Astrocyte (in vitro differentiated cells and primary cell): ENCODE measurements around the gene ZBP1. TPM values are rescaled to one million over a fixed set of nuclear protein-coding genes. Genes with fewer than 3 reads are reported as not detected.

Source experiments
- DNase-seq: peaks from one replicate; pipeline ENCODE4 v3.0.0-alpha.2; 2010; ENCODE audit warnings: low read depth
- FAIRE-seq: peaks from 2 replicates; lab custom pipeline; 2011; peaks lifted over from hg19 to GRCh38; lab: Jason Lieb, UNC
- H2AFZ ChIP-seq: 2 replicates; pipeline ENCODE4 v1.6.0; 2012; ENCODE audit warnings: low read depth, low read length, inconsistent platforms
- H3K27ac ChIP-seq: 2 replicates; pipeline ENCODE4 v1.5.1; 2011; ENCODE audit warnings: low read depth, low read length, inconsistent platforms
- H3K27me3 ChIP-seq: 2 replicates; pipeline ENCODE4 v1.6.0; 2011; ENCODE audit warnings: low read length, inconsistent platforms; ENCODE audit not compliant: insufficient read depth
- H3K36me3 ChIP-seq: 2 replicates; pipeline ENCODE4 v1.5.1; 2011; ENCODE audit warnings: low read length, inconsistent platforms; ENCODE audit not compliant: insufficient read depth
- H3K4me1 ChIP-seq: 2 replicates; pipeline ENCODE4 v1.5.1; 2011; ENCODE audit warnings: low read length, inconsistent platforms; ENCODE audit not compliant: insufficient read depth
- H3K4me2 ChIP-seq: 2 replicates; pipeline ENCODE4 v1.6.0; 2012; ENCODE audit warnings: low read length, inconsistent platforms
- H3K4me3 ChIP-seq: 2 replicates; pipeline ENCODE4 v1.5.1; 2011; ENCODE audit warnings: low read depth, mild to moderate bottlenecking, low read length, inconsistent platforms; ENCODE audit not compliant: insufficient read depth
- H3K79me2 ChIP-seq: 2 replicates; pipeline ENCODE4 v1.6.0; 2012; ENCODE audit warnings: mild to moderate bottlenecking, low read length, inconsistent platforms; ENCODE audit not compliant: insufficient read depth
- H3K9ac ChIP-seq: 2 replicates; pipeline ENCODE4 v1.6.0; 2012; ENCODE audit warnings: mild to moderate bottlenecking, low read length, inconsistent platforms
- H3K9me3 ChIP-seq: 2 replicates; pipeline ENCODE4 v1.5.1; 2012; ENCODE audit warnings: low read depth, mild to moderate bottlenecking, low read length, inconsistent platforms; ENCODE audit not compliant: insufficient read depth
- H4K20me1 ChIP-seq: 2 replicates; pipeline ENCODE4 v1.6.0; 2012; ENCODE audit warnings: low read length, inconsistent platforms; ENCODE audit not compliant: insufficient read depth
- H3K27ac Mint-ChIP-seq: one replicate; pipeline ENCODE4 v1.8.0; 2021; ENCODE audit warnings: mild to moderate bottlenecking, mixed read lengths; ENCODE audit not compliant: unreplicated experiment
- H3K27me3 Mint-ChIP-seq: one replicate; pipeline ENCODE4 v1.8.0; 2021; ENCODE audit warnings: low read depth, mixed read lengths; ENCODE audit not compliant: unreplicated experiment
- H3K36me3 Mint-ChIP-seq: one replicate; pipeline ENCODE4 v1.8.0; 2021; ENCODE audit warnings: low read depth, mixed read lengths; ENCODE audit not compliant: unreplicated experiment
- H3K4me1 Mint-ChIP-seq: one replicate; pipeline ENCODE4 v1.8.0; 2021; ENCODE audit warnings: low read depth, mixed read lengths; ENCODE audit not compliant: unreplicated experiment
- H3K4me3 Mint-ChIP-seq: one replicate; pipeline ENCODE4 v1.8.0; 2021; ENCODE audit warnings: mild to moderate bottlenecking, moderate library complexity, mixed read lengths; ENCODE audit not compliant: unreplicated experiment
- H3K9me3 Mint-ChIP-seq: one replicate; pipeline ENCODE4 v1.8.0; 2021; ENCODE audit warnings: mild to moderate bottlenecking, mixed read lengths; ENCODE audit not compliant: unreplicated experiment
- EZH2 ChIP-seq: IDR thresholded peaks from 2 replicates; pipeline ENCODE4 v1.6.1; 2012; ENCODE audit warnings: mild to moderate bottlenecking, low read length, inconsistent platforms; ENCODE audit not compliant: insufficient read depth
- total RNA-seq: library from RNA; stranded (reverse); gene quantifications from 2 replicates; pipeline ENCODE4 v1.2.1, GENCODE V29; 2021
- TF ChIP-seq, protein P1 (sequence below): IDR thresholded peaks from 2 replicates; pipeline ENCODE4 v1.5.1; 2011; ENCODE audit warnings: low read depth, mild to moderate bottlenecking, inconsistent platforms, low read length, moderate library complexity; ENCODE audit not compliant: insufficient read depth

ZBP1 gene
- total RNA-seq, 1 donor from 2014 or later, result not detected

DNA sequence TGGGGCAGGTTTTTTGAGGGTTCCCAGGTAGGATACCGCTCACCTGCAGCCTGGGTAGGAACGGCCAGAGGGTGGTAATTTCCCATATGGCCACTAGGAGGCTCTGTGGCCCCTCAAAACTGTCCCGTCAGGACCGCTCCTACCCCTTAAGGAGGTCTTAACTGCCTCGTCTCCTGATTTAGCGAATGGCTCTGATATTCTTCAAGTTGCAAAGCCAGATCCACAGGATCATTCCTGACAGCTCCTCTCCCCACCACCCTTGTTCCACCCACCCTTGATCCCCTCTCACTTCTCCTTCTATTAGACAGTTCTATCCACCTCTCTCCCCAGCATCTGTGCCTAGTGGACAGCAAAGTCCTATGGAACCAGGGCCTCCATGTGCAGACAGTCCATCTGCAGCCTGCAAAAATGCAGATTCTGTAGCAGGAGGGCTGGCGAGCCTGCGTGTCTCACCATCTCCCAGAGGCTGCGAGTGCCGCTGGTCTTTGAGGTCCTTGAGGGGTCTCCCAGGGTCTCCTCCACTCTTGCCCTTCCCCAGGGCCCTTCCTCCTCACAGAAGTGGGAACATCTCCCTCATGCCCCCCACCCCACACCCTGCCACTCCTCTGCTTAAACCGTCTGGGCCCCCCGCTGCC, 34.3 kb upstream of the ZBP1 start:
- H3K4me3 Mint-ChIP-seq, result no peak overlapping the region
- H4K20me1 ChIP-seq, result peaks cover 88% of the 10 kb centered on the region
- H3K4me3 ChIP-seq, result no peak overlapping the region
- H3K9me3 ChIP-seq, result no peaks in the 10 kb centered on the region
- peaks cover 4% of the 10 kb centered on the region for H3K4me1 Mint-ChIP-seq
- H3K36me3 ChIP-seq, result peaks cover 20% of the 10 kb centered on the region
- TF ChIP-seq, protein P1, sequence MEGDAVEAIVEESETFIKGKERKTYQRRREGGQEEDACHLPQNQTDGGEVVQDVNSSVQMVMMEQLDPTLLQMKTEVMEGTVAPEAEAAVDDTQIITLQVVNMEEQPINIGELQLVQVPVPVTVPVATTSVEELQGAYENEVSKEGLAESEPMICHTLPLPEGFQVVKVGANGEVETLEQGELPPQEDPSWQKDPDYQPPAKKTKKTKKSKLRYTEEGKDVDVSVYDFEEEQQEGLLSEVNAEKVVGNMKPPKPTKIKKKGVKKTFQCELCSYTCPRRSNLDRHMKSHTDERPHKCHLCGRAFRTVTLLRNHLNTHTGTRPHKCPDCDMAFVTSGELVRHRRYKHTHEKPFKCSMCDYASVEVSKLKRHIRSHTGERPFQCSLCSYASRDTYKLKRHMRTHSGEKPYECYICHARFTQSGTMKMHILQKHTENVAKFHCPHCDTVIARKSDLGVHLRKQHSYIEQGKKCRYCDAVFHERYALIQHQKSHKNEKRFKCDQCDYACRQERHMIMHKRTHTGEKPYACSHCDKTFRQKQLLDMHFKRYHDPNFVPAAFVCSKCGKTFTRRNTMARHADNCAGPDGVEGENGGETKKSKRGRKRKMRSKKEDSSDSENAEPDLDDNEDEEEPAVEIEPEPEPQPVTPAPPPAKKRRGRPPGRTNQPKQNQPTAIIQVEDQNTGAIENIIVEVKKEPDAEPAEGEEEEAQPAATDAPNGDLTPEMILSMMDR, result peak; percentile 73
- no peak for TF ChIP-seq EZH2
- H3K79me2 ChIP-seq, result peaks cover 46% of the 10 kb centered on the region
- FAIRE-seq, result peak; percentile 45
- no peaks in the 10 kb centered on the region for H3K9me3 Mint-ChIP-seq
- H2AFZ ChIP-seq, result no peak overlapping the region
- no peaks in the 10 kb centered on the region for H3K27me3 ChIP-seq
- H3K27me3 Mint-ChIP-seq, result no peaks in the 10 kb centered on the region
- H3K4me1 ChIP-seq, result peaks cover 11% of the 10 kb centered on the region
- no peak overlapping the region for H3K27ac ChIP-seq
- no peak overlapping the region for H3K9ac ChIP-seq
- no peak overlapping the region for H3K4me2 ChIP-seq
- H3K36me3 Mint-ChIP-seq, result peaks cover 18% of the 10 kb centered on the region
- no peak overlapping the region for H3K27ac Mint-ChIP-seq
- peak; percentile 25 for DNase-seq

DNA sequence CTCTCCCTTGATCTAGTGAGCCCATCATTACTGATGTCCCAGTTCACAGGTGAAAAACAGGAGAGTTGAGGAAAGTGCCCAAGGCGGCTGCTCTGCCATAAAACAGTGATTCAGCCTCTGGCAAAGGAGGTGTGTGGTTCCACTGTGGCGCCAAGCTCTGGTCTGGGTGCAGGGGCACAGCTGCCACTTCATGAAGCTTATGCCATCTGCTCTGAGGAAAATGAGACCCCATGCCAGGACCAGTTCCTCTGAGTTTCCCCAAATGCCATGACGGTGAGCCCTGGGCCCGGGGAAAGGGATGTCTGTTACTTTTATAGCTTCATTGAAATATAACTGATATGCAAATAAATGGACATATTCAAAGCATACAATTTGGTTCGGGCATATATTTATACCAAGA, 33.7 kb upstream of the ZBP1 start:
- H3K4me1 ChIP-seq, result peaks cover 11% of the 10 kb centered on the region
- no peak overlapping the region for H2AFZ ChIP-seq
- peaks cover 21% of the 10 kb centered on the region for H3K36me3 ChIP-seq
- Mint-ChIP-seq H3K27me3 (no peaks in the 10 kb centered on the region), H3K9me3 (no peaks in the 10 kb centered on the region), H3K36me3 (peaks cover 20% of the 10 kb centered on the region), H3K27ac (no peak overlapping the region), H3K4me1 (peaks cover 4% of the 10 kb centered on the region), H3K4me3 (no peak overlapping the region)
- TF ChIP-seq EZH2, result no peak
- TF ChIP-seq, protein P1, result no peak
- H3K9ac ChIP-seq, result no peak overlapping the region
- no peaks in the 10 kb centered on the region for H3K27me3 ChIP-seq
- peaks cover 40% of the 10 kb centered on the region for H3K79me2 ChIP-seq
- H3K27ac ChIP-seq, result no peak overlapping the region
- H4K20me1 ChIP-seq, result peaks cover 87% of the 10 kb centered on the region
- no peak overlapping the region for H3K4me2 ChIP-seq
- no peak for FAIRE-seq
- H3K9me3 ChIP-seq, result no peaks in the 10 kb centered on the region
- no peak overlapping the region for H3K4me3 ChIP-seq
- no peak for DNase-seq

DNA sequence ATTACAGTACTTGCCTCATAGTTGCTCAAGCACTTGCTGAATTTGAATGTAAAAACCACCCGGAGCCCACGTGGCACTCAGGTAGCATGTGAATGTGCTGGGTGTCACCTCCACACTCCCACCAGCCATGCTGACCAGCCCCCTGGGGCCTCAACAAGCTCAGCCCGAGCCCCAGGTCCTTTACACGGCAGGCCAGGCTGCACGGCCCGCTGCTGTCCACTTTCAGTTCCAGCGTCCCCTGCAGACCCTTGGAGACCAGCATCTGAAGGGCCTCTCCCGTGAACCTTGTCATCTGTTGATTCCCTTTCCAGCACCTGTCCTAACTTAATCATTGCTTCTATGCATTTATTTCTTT, 33.3 kb upstream of the ZBP1 start:
- H3K36me3 ChIP-seq, result peaks cover 21% of the 10 kb centered on the region
- H3K9ac ChIP-seq, result no peak overlapping the region
- Mint-ChIP-seq H3K4me1 (peaks cover 4% of the 10 kb centered on the region), H3K9me3 (no peaks in the 10 kb centered on the region), H3K27ac (no peak overlapping the region), H3K27me3 (no peaks in the 10 kb centered on the region), H3K4me3 (no peak overlapping the region), H3K36me3 (peaks cover 18% of the 10 kb centered on the region)
- H3K9me3 ChIP-seq, result no peaks in the 10 kb centered on the region
- no peaks in the 10 kb centered on the region for H3K27me3 ChIP-seq
- H3K4me1 ChIP-seq, result peaks cover 11% of the 10 kb centered on the region
- no peak overlapping the region for H2AFZ ChIP-seq
- peaks cover 36% of the 10 kb centered on the region for H3K79me2 ChIP-seq
- no peak overlapping the region for H3K4me3 ChIP-seq
- no peak for DNase-seq
- peaks cover 86% of the 10 kb centered on the region for H4K20me1 ChIP-seq
- no peak overlapping the region for H3K4me2 ChIP-seq
- FAIRE-seq, result no peak
- H3K27ac ChIP-seq, result no peak overlapping the region
- no peak for TF ChIP-seq EZH2
- TF ChIP-seq, protein P1, result no peak
